Measurements from ENCODE around the gene ILDR2. TPM values are rescaled to one million over a fixed set of nuclear protein-coding genes. Genes with fewer than 3 reads are reported as not detected.

Gene ILDR2
- total and polyA plus RNA-seq, 2 donors (not counting 3 experiments of a cell fraction or from before 2014, with no cell fraction given): not detected

GRCh38 chr1:166888373-166889111 lies 86.8 kb downstream of the ILDR2 start:
- H3K4me2 ChIP-seq (ENCODE audit: insufficient read depth, low read length): no peak overlapping the region
- H3K9ac ChIP-seq (replicated peaks; ENCODE audit: extremely low read depth, insufficient read depth, low read length): no peak overlapping the region
- dilution Hi-C loops (cut with MboI; ENCODE audit: extremely low pct_ligation_motif_present, low sequenced_read_pairs): no loop called here
- no TSS peak for BruUV-seq (replicated peaks)
- FAIRE-seq (no peak), DNase-seq (ENCODE audit: low read depth, low spot score) (no peak)
- H3K27ac ChIP-seq (ENCODE audit: insufficient read depth, low read depth, low read length): no peak overlapping the region
- no peaks in the 10 kb centered on the region for H3K79me2 ChIP-seq (ENCODE audit: control insufficient read depth, insufficient read depth, low read length)
- TF ChIP-seq, protein P1, sequence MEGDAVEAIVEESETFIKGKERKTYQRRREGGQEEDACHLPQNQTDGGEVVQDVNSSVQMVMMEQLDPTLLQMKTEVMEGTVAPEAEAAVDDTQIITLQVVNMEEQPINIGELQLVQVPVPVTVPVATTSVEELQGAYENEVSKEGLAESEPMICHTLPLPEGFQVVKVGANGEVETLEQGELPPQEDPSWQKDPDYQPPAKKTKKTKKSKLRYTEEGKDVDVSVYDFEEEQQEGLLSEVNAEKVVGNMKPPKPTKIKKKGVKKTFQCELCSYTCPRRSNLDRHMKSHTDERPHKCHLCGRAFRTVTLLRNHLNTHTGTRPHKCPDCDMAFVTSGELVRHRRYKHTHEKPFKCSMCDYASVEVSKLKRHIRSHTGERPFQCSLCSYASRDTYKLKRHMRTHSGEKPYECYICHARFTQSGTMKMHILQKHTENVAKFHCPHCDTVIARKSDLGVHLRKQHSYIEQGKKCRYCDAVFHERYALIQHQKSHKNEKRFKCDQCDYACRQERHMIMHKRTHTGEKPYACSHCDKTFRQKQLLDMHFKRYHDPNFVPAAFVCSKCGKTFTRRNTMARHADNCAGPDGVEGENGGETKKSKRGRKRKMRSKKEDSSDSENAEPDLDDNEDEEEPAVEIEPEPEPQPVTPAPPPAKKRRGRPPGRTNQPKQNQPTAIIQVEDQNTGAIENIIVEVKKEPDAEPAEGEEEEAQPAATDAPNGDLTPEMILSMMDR (IDR thresholded peaks at IDR 0.05; ENCODE audit: extremely low read depth in 1 of 2, insufficient read depth in 1 of 2, low read depth in 1 of 2, low read length in 2 of 2): no peak
- no peak for TF ChIP-seq MYC (IDR thresholded peaks at IDR 0.05; ENCODE audit: low read depth, low read length)
- TF ChIP-seq EZH2 (IDR thresholded peaks at IDR 0.05; ENCODE audit: borderline replicate concordance, low read depth, low read length, severe bottlenecking): no peak
- TF ChIP-seq JUN (IDR thresholded peaks at IDR 0.05; ENCODE audit: borderline replicate concordance, insufficient read depth, insufficient read length, low read depth): no peak
- TF ChIP-seq GATA2 (IDR thresholded peaks at IDR 0.05; ENCODE audit: insufficient read depth, insufficient read length, low read depth, low read length): no peak
- TF ChIP-seq MAX (IDR thresholded peaks at IDR 0.05; ENCODE audit: insufficient read depth, insufficient read length): no peak
- no peak for TF ChIP-seq FOS (IDR thresholded peaks at IDR 0.05; ENCODE audit: borderline replicate concordance, insufficient read depth, low read length)
- no peak for TF ChIP-seq POLR2A (IDR thresholded peaks at IDR 0.05; ENCODE audit: low read depth, low read length)
- ChIA-PET CTCF (interaction anchor here (1.0 kb wide), 2 partner anchors 165 to 651 kb away, joined by 3 read pairs; no protein-coding TSS in a partner anchor), POLR2A (no interaction called here)
- H3K9me1 ChIP-seq (replicated peaks; ENCODE audit: control insufficient read depth, extremely low read depth, insufficient read depth, low read length): no peaks in the 10 kb centered on the region
- no peaks in the 10 kb centered on the region for H4K20me1 ChIP-seq (replicated peaks; ENCODE audit: control insufficient read depth, extremely low read depth, insufficient read depth, low read length)
- no peaks in the 10 kb centered on the region for H3K36me3 ChIP-seq (ENCODE audit: control insufficient read depth in 2 of 2, extremely low read depth in 1 of 2, insufficient read depth in 2 of 2, low read length in 2 of 2)
- H2AFZ ChIP-seq (ENCODE audit: low read depth, low read length): no peak overlapping the region
- H3K27me3 ChIP-seq (ENCODE audit: control insufficient read depth in 2 of 2, insufficient read depth in 2 of 2, low read length in 2 of 2): peaks cover 16 to 23% of the 10 kb centered on the region in 2 experiments
- no peaks in the 10 kb centered on the region for H3K9me3 ChIP-seq (replicated peaks; ENCODE audit: control insufficient read depth, insufficient read depth, low read length)
- intact Hi-C loops (cut with micrococcal nuclease): no loop called here
- no peak overlapping the region for H3K4me3 ChIP-seq (replicated peaks in 1 of 3; ENCODE audit: insufficient read depth in 1 of 3, low read depth in 1 of 3, low read length in 3 of 3)
- H3K4me1 ChIP-seq (ENCODE audit: control insufficient read depth, extremely low read depth, insufficient read depth, low read length): no peaks in the 10 kb centered on the region
